DND-41 (cell line): ENCODE results near the gene CDKN2B.

ENCODE experiments used
- CTCF ChIP-seq: IDR thresholded peaks from 2 replicates; pipeline ENCODE4 v1.5.1; 2012; ENCODE audit warnings: borderline replicate concordance, low read length, moderate library complexity, mild to moderate bottlenecking; ENCODE audit not compliant: poor library complexity, severe bottlenecking; ENCODE audit errors: extremely low read depth
- EZH2 ChIP-seq: IDR thresholded peaks from 3 replicates; pipeline ENCODE4 v1.6.1; 2012; ENCODE audit warnings: borderline replicate concordance, low read depth, mild to moderate bottlenecking, moderate library complexity, low read length, inconsistent platforms; ENCODE audit not compliant: severe bottlenecking

- TF ChIP-seq CTCF: no peak
- no peak for TF ChIP-seq EZH2
Observed at GRCh38 chr9:21995006-21995665, 14.0 kb downstream of the CDKN2B start.
